GM13976 (cell line): ENCODE results near the gene CPA5.

Experiments used
- DNase-seq: peaks from one replicate; pipeline ENCODE4 v3.0.0; 2012; ENCODE audit warnings: low spot score
- CTCF ChIP-seq: IDR thresholded peaks from 2 replicates; pipeline ENCODE4 v1.5.1; 2012; ENCODE audit warnings: borderline replicate concordance, mild to moderate bottlenecking; ENCODE audit not compliant: insufficient read depth; ENCODE audit errors: extremely low read depth, missing control alignments, control extremely low read depth
- in situ Hi-C: fragments of 300-500 bp; cut with MboI; formaldehyde crosslinking; loops from one replicate; pipeline ENCODE4 v1.12.0; 2022; ENCODE audit warnings: low sequenced_read_pairs, mixed read lengths, inconsistent platforms; ENCODE audit not compliant: unreplicated experiment

The CPA5 gene

GRCh38 chr7:130395421-130395820 is 50.8 kb downstream of the CPA5 start:
- no peak for DNase-seq
- no peak for TF ChIP-seq CTCF
- in situ Hi-C loops, result no loop called here

- no peak for TF ChIP-seq CTCF
- no peak for DNase-seq
- in situ Hi-C loops, result no loop called here
Measured at GRCh38 chr7:130396109-130396508, 51.5 kb downstream of the CPA5 start.

- no peak for TF ChIP-seq CTCF
- DNase-seq, result no peak
- in situ Hi-C loops, result no loop called here
Measured at GRCh38 chr7:130397051-130397757, 52.6 kb downstream of the CPA5 start.

- DNase-seq, result no peak
- in situ Hi-C loops, result no loop called here
- no peak for TF ChIP-seq CTCF
Measured at GRCh38 chr7:130397758-130398073, 53.1 kb downstream of the CPA5 start.

GRCh38 chr7:130398526-130399090 is 54.0 kb downstream of the CPA5 start:
- DNase-seq, result no peak
- TF ChIP-seq CTCF, result no peak
- in situ Hi-C loops, result no loop called here

- DNase-seq, result no peak
- in situ Hi-C loops, result no loop called here
- TF ChIP-seq CTCF, result no peak
Measured at GRCh38 chr7:130400120-130400572, 55.5 kb downstream of the CPA5 start.
